Activated naive CD4-positive, alpha-beta T cell treated with anti-CD3 and anti-CD28 coated beads, Interleukin-2, amount 10 ng/mL, durations not matched to agents 7 days and 5 days (primary cell): ENCODE data around the gene RNF111.
"Not testable (repeated sequence)": the region's sequence is repeated elsewhere in the genome, so short reads cannot be mapped to it uniquely, and the experiment has no call there.

ENCODE experiments used
- CTCF ChIA-PET: fragments of 350-600 bp; sonication (Branson Sonifier 250); formaldehyde crosslinking; loops from one replicate; lab custom pipeline; 2021; ENCODE audit warnings: antibody characterized with exemption; lab: Charles Lee
- DNase-seq: peaks from one replicate; pipeline ENCODE4 v3.0.0-alpha.2; 2020
- H3K27ac Mint-ChIP-seq: one replicate; pipeline ENCODE4 v1.8.0; 2021; ENCODE audit warnings: mild to moderate bottlenecking, moderate library complexity, mixed read lengths
- H3K27me3 Mint-ChIP-seq: one replicate; pipeline ENCODE4 v1.8.0; 2021; ENCODE audit warnings: mild to moderate bottlenecking, mixed read lengths
- H3K36me3 Mint-ChIP-seq: one replicate; pipeline ENCODE4 v1.8.0; 2021; ENCODE audit warnings: mixed read lengths
- H3K4me1 Mint-ChIP-seq: one replicate; pipeline ENCODE4 v1.8.0; 2021; ENCODE audit warnings: mixed read lengths
- H3K4me3 Mint-ChIP-seq: one replicate; pipeline ENCODE4 v1.8.0; 2021; ENCODE audit warnings: mild to moderate bottlenecking, moderate library complexity, mixed read lengths
- H3K9me3 Mint-ChIP-seq: one replicate; pipeline ENCODE4 v1.8.0; 2021; ENCODE audit warnings: mixed read lengths

Gene RNF111

GRCh38 chr15:59140422-59141226 lies 153.2 kb downstream of the RNF111 start:
- peak overlapping the region; percentile 33 for H3K27ac Mint-ChIP-seq
- H3K36me3 Mint-ChIP-seq = peaks cover 30% of the 10 kb centered on the region
- H3K4me3 Mint-ChIP-seq = no peak overlapping the region
- H3K9me3 Mint-ChIP-seq = no peaks in the 10 kb centered on the region
- no peak for DNase-seq
- CTCF ChIA-PET = no interaction called here
- no peaks in the 10 kb centered on the region for H3K27me3 Mint-ChIP-seq
- peaks cover 38% of the 10 kb centered on the region for H3K4me1 Mint-ChIP-seq

- no peak for DNase-seq
- CTCF ChIA-PET = interaction anchor here (0.7 to 1.3 kb wide), 2 partner anchors 386 to 483 kb away, joined by 3 read pairs; no protein-coding TSS in a partner anchor
- H3K36me3 Mint-ChIP-seq = peaks cover 10% of the 10 kb centered on the region
- H3K27me3 Mint-ChIP-seq = no peaks in the 10 kb centered on the region
- H3K4me3 Mint-ChIP-seq = no peak overlapping the region
- H3K4me1 Mint-ChIP-seq = peaks cover 17% of the 10 kb centered on the region
- H3K9me3 Mint-ChIP-seq = no peaks in the 10 kb centered on the region
- no peak overlapping the region for H3K27ac Mint-ChIP-seq
Observed at GRCh38 chr15:59143281-59143680, 155.8 kb downstream of the RNF111 start.

- DNase-seq, H3K9me3 Mint-ChIP-seq, H3K4me1 Mint-ChIP-seq, H3K27ac Mint-ChIP-seq, H3K27me3 Mint-ChIP-seq, H3K4me3 Mint-ChIP-seq, CTCF ChIA-PET, H3K36me3 Mint-ChIP-seq: not testable (repeated sequence)
Observed at GRCh38 chr15:59144594-59144993, 157.1 kb downstream of the RNF111 start.
